HepG2 (cell line): ENCODE data around the gene CAMSAP2.

ENCODE experiments used
- FOXK1 ChIP-seq: sonication (generic); formaldehyde crosslinking; IDR thresholded peaks from 2 replicates; pipeline ENCODE4 v1.4.0; 2020; ENCODE audit warnings: low read depth, missing genetic modification reagents, borderline replicate concordance
- MYC ChIP-seq: sonication (generic); formaldehyde crosslinking; IDR thresholded peaks from 2 replicates; pipeline ENCODE4 v1.9.0; 2021; ENCODE audit warnings: missing genetic modification reagents, borderline replicate concordance
- SKI ChIP-seq: fragments of 450-650 bp; IDR thresholded peaks from one replicate; pipeline ENCODE4 v1.6.1; 2018; ENCODE audit warnings: mild to moderate bottlenecking; ENCODE audit not compliant: partially characterized antibody
- ZBTB7B ChIP-seq: sonication (generic); formaldehyde crosslinking; IDR thresholded peaks from 2 replicates; pipeline ENCODE4 v1.4.0; 2020; ENCODE audit warnings: missing genetic modification reagents
- TF ChIP-seq, protein P1 (sequence below): fragments of 450-650 bp; IDR thresholded peaks from 2 replicates; pipeline ENCODE4 v1.6.1; 2016
- TF ChIP-seq, protein P2 (sequence below): IDR thresholded peaks from 2 replicates; pipeline ENCODE4 v1.6.1; 2016; ENCODE audit warnings: low read depth, borderline replicate concordance
- TF ChIP-seq, protein P3 (sequence below): sonication (generic); formaldehyde crosslinking; IDR thresholded peaks from 2 replicates; pipeline ENCODE4 v1.4.0; 2020; ENCODE audit warnings: missing genetic modification reagents
- TF ChIP-seq, protein P4 (sequence below): sonication (generic); formaldehyde crosslinking; IDR thresholded peaks from 2 replicates; pipeline ENCODE4 v1.4.0; 2020; ENCODE audit warnings: missing genetic modification reagents

DNA sequence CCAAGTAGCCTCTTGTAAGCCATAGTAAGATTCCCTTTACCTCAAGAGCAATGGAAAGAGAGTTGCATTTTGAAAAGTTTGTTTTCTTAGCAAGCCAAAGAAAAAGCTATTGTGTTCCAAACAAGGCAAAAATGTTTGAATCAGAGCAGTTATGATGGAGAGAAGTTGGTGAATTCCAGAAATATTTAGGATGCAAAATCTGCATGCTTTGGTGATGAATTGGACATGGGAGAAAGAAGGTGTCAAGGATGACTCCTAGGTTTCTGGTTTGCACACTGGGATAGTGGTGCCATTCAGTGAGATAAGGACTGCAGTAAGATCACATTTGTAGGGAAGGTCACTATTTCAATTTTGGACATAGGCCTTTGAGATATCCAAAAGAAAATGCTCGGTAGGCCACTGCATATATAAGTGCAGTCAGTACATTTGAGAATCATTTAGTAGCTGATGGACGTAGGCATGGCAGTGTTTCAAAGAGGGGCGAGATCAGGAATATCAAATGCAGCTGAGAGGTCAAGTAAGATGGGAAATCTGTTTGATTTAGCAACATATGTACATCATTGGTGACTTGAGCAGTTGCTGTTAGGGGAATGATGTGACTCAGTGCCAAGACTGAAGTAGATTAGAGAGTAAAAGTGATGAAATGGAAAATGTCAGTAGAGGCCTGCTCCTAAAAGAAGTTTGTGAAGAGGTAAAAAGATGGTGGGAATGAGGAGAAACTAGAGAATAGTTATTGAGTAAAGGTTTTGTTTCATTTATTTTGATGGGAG lies 100.2 kb downstream of the CAMSAP2 start:
- TF ChIP-seq ZBTB7B, result no peak
- no peak for TF ChIP-seq FOXK1
- TF ChIP-seq, protein P1, sequence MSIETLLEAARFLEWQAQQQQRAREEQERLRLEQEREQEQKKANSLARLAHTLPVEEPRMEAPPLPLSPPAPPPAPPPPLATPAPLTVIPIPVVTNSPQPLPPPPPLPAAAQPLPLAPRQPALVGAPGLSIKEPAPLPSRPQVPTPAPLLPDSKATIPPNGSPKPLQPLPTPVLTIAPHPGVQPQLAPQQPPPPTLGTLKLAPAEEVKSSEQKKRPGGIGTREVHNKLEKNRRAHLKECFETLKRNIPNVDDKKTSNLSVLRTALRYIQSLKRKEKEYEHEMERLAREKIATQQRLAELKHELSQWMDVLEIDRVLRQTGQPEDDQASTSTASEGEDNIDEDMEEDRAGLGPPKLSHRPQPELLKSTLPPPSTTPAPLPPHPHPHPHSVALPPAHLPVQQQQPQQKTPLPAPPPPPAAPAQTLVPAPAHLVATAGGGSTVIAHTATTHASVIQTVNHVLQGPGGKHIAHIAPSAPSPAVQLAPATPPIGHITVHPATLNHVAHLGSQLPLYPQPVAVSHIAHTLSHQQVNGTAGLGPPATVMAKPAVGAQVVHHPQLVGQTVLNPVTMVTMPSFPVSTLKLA, result no peak
- TF ChIP-seq, protein P2, sequence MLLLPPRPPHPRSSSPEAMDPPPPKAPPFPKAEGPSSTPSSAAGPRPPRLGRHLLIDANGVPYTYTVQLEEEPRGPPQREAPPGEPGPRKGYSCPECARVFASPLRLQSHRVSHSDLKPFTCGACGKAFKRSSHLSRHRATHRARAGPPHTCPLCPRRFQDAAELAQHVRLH, result no peak
- TF ChIP-seq, protein P3, sequence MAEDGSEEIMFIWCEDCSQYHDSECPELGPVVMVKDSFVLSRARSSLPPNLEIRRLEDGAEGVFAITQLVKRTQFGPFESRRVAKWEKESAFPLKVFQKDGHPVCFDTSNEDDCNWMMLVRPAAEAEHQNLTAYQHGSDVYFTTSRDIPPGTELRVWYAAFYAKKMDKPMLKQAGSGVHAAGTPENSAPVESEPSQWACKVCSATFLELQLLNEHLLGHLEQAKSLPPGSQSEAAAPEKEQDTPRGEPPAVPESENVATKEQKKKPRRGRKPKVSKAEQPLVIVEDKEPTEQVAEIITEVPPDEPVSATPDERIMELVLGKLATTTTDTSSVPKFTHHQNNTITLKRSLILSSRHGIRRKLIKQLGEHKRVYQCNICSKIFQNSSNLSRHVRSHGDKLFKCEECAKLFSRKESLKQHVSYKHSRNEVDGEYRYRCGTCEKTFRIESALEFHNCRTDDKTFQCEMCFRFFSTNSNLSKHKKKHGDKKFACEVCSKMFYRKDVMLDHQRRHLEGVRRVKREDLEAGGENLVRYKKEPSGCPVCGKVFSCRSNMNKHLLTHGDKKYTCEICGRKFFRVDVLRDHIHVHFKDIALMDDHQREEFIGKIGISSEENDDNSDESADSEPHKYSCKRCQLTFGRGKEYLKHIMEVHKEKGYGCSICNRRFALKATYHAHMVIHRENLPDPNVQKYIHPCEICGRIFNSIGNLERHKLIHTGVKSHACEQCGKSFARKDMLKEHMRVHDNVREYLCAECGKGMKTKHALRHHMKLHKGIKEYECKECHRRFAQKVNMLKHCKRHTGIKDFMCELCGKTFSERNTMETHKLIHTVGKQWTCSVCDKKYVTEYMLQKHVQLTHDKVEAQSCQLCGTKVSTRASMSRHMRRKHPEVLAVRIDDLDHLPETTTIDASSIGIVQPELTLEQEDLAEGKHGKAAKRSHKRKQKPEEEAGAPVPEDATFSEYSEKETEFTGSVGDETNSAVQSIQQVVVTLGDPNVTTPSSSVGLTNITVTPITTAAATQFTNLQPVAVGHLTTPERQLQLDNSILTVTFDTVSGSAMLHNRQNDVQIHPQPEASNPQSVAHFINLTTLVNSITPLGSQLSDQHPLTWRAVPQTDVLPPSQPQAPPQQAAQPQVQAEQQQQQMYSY (CRISPR knock-in tag), result no peak
- TF ChIP-seq, protein P4, sequence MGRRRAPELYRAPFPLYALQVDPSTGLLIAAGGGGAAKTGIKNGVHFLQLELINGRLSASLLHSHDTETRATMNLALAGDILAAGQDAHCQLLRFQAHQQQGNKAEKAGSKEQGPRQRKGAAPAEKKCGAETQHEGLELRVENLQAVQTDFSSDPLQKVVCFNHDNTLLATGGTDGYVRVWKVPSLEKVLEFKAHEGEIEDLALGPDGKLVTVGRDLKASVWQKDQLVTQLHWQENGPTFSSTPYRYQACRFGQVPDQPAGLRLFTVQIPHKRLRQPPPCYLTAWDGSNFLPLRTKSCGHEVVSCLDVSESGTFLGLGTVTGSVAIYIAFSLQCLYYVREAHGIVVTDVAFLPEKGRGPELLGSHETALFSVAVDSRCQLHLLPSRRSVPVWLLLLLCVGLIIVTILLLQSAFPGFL (CRISPR knock-in tag), result no peak
- TF ChIP-seq MYC (CRISPR knock-in tag), result no peak
- no peak for TF ChIP-seq SKI
